Fibroblast of mammary gland (primary cell): ENCODE measurements around the gene SUPT3H.

Source experiments
- DNase-seq: peaks from one replicate; pipeline ENCODE4 v3.0.0-alpha.2; 2010; ENCODE audit warnings: low read depth
- H3K4me3 ChIP-seq: 2 replicates; pipeline ENCODE4 v1.5.1; 2011; ENCODE audit warnings: low read depth, mild to moderate bottlenecking, low read length, moderate library complexity; ENCODE audit not compliant: control insufficient read depth
- TF ChIP-seq, protein P1 (sequence below): conservative IDR thresholded peaks from 2 replicates; pipeline ENCODE4 v1.5.1; 2011; ENCODE audit warnings: low read depth, low read length, inconsistent platforms; ENCODE audit not compliant: control insufficient read depth, insufficient read depth

The SUPT3H gene

DNA sequence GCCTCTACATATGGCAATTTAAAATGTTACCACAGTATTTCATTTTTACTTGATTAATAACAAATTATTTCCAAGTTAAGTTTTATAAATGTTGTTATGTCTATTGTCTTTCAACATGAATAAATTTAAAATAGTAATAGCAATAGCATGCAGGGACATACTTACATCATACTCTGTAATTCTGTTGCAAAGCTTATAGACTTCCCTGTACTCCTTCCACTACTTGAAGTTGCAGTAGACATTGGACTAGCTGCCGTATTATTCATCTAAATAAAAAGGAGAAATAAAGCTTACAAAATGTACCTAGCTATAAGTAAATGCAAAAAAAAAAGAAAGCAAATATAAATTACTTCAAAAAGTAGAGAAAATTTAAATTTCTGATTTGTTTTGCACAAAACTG is 12.7 kb downstream of the SUPT3H start:
- TF ChIP-seq, protein P1, sequence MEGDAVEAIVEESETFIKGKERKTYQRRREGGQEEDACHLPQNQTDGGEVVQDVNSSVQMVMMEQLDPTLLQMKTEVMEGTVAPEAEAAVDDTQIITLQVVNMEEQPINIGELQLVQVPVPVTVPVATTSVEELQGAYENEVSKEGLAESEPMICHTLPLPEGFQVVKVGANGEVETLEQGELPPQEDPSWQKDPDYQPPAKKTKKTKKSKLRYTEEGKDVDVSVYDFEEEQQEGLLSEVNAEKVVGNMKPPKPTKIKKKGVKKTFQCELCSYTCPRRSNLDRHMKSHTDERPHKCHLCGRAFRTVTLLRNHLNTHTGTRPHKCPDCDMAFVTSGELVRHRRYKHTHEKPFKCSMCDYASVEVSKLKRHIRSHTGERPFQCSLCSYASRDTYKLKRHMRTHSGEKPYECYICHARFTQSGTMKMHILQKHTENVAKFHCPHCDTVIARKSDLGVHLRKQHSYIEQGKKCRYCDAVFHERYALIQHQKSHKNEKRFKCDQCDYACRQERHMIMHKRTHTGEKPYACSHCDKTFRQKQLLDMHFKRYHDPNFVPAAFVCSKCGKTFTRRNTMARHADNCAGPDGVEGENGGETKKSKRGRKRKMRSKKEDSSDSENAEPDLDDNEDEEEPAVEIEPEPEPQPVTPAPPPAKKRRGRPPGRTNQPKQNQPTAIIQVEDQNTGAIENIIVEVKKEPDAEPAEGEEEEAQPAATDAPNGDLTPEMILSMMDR: no peak
- no peak for DNase-seq
- no peak overlapping the region for H3K4me3 ChIP-seq

DNA sequence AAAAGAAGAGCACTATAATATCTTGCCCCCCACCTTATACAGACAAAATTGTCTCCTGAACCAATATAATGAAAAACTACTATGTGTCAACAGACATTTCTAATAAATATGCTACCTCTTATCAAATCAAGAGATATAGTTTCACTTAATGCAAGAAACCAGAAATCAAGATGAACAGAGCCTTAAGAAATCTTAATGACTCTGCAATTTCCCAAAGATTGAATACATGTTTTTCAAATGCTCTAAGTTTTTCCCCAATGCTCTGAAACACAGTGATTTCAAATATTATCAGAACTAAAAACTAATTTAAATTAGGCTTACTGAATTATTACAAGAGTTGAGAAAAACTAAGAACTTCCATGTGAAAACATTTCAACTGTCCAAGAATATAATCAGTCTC is 13.3 kb downstream of the SUPT3H start:
- no peak for DNase-seq
- H3K4me3 ChIP-seq: no peak overlapping the region
- TF ChIP-seq, protein P1: no peak

DNA sequence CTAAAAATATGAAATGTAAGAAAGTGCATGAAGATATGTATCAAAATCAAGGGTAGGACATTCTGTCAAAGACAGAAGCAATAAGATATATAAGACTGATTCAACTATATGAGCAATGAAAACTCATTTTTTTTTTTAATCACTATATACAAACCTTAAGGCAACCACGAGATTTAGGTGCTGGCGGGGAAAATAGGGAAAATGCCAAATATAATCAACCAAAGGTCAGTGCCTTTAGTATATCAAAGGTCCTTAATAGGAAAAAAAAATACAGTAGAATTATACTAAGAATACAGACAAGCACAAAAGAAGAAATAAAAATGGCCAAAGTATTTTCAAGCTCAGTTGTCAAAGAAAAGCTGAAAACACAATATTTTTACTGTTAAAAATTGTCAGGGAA is 24.1 kb downstream of the SUPT3H start:
- H3K4me3 ChIP-seq: no peak overlapping the region
- TF ChIP-seq, protein P1: no peak
- DNase-seq: no peak

DNA sequence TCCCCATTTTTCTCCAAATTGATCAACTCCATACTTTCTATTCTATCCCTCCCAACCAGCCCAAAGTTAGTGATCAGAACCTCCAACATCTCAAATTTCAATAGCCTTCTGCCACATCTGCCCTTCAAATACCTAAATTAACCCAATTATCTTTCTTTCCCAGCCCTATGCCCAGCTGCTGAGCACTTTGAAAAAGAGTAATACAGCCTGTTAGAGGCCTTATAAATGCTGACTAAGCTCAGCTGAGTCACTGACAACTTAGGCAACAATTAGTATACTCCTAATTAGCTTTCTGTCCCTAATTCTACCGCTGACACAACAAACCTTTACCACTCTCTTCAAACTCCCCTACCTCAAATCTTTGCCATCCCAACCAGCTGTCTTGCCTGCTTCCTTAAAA is 26.1 kb downstream of the SUPT3H start:
- TF ChIP-seq, protein P1: no peak
- no peak for DNase-seq
- H3K4me3 ChIP-seq: no peak overlapping the region

DNA sequence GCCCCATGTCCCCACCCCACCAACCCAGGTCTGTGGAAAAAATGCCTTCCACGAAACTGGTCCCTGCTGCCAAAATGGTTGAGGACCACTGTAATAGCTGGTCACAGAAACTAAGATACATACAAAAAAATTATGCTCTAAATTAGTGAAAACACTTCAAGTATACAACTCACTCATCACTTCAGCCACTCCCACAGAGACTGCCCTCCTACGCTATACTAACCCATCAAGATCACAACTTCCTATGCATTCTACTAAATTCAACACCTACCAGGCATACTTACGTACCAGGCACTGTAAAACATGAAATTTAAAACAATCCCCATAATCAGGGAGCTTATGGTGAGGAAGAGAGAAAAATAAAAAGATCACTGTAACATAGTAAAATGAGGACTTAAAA is 26.7 kb downstream of the SUPT3H start:
- TF ChIP-seq, protein P1: no peak
- H3K4me3 ChIP-seq: no peak overlapping the region
- DNase-seq: no peak

DNA sequence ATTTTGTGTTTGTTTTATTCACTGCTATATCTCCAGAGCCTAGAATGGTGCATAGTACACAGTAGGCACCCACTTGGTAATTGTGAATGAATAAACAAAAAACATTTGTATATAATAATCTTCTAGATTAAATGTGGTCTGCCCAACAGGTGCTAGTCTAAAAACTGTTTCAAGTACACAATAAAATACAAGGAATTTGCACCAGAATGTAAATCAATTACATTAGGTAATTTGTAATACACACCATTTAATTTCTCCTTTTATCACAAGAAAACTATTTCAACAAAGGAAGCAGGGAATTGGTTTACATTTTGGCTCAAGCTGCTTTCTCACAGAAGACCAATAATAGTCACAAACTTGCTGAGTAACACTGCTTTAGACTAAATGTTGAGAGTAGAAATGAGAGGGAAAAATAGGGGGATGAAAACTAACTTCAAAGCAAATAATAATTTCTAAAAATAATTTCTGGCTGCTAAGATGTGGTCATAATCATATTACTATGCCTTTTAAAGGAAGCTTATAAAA is 27.5 kb downstream of the SUPT3H start:
- no peak overlapping the region for H3K4me3 ChIP-seq
- no peak for DNase-seq
- TF ChIP-seq, protein P1: no peak

DNA sequence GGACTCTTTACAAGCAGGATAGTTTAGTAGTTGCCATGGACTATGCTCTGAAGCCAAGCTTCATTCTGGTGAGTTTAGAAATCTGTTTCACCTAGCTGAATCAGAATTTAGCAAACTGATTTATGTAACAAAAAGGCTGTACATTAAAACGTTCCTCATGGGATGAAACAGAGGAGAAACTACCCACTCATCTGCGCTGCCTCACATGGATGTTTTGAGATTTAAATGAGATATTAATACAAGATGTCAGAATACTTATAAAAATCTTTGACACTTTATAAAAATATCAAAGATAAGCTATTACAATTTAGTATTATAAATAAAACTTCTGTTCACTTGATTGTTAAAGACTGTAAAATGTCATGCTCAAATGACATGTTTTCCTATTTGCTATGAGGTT is 32.8 kb downstream of the SUPT3H start:
- TF ChIP-seq, protein P1: no peak
- no peak for DNase-seq
- no peak overlapping the region for H3K4me3 ChIP-seq
